GM19043 (cell line): ENCODE data around the gene RYR2.

ENCODE experiments used
- ATAC-seq: cut with Tn5 transposase; IDR thresholded peaks from one replicate; pipeline ENCODE4 v1.9.1; 2021; ENCODE audit warnings: low read depth; ENCODE audit not compliant: unreplicated experiment

Gene RYR2

DNA sequence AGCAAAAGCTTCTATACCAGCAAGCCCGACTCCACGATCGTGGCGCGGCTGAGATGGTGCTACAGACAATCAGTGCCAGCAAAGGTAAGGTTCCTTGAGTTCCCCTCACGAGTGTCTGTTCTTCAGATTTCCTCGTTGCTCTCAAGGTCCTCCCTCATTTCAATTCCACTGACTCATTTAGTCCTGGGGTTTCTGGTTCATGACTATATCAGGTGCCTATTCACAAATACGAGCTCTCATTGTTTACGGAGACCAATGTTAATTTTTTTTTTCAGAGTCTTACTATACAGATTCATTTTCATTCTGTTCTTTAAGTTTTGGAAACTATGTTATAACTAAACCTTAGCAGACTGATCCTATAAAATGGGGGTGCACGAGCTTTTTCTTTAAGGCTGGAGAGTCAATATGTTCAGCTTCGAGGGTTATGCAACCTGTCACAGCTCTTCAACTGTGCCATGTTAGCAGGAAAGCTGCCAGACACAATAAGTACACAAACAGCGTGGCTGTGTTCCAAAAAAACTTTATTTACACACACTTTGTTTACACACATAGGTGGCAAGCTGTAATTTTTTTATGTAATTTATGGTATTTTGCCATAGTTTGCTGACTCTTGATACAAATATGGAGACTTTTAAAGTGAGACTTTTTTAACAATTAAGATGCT lies 714.5 kb downstream of the RYR2 start:
- no peak for ATAC-seq

DNA sequence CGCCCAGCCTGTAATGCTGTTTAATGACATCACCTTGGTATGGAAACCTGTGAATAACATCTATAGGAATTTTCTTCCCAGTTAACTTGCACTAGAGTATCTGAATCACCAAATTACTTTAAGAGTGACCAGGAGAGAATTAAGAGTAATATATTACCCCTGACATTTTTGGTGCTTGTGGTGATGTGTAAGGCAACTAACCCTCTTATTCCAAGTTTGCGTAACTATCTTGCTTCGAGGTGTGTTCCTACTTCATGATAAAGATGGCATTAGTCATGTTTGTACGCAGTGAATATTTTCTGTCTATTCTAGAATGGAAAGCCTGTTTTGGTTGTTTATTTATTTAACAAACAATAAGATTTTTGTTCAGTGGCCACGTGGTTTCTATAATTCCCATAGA lies 717.4 kb downstream of the RYR2 start:
- ATAC-seq = no peak

DNA sequence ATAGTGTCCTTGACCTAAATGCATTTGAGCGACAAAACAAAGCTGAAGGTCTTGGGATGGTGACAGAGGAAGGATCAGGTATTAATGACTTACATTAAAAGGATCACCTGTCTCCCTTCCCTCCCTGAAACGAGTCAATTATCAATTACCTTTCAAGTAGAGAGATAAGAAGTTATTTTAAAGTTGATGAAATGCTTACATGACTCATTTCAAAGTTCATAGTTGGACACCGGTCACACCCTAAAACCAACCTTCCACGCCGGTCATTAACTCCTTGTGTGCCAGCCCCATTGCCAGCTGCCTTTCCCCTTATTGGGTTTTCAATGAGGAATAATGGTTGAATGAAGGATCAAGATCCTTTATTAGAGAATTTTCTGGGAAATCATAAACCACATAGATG lies 719.0 kb downstream of the RYR2 start:
- ATAC-seq = no peak

DNA sequence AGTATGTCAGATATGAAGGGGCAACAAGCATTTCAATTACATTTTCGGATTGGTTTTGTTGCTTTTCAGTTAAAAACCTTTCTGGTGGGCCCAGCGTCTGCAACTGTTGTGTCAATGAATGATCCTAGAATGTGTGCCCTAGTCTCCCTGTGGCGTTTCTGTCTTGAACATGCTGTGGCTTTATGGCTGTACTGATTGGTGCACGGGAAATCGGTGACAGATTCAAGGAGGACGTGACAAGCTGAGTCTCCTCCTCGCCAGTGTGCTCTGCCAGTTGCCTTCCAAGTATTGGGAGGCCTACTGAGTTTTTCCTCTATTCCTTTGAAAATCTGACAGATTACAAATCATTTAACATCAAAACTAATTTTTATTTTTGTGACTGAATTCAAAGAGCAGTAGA lies 721.2 kb downstream of the RYR2 start:
- ATAC-seq = no peak

DNA sequence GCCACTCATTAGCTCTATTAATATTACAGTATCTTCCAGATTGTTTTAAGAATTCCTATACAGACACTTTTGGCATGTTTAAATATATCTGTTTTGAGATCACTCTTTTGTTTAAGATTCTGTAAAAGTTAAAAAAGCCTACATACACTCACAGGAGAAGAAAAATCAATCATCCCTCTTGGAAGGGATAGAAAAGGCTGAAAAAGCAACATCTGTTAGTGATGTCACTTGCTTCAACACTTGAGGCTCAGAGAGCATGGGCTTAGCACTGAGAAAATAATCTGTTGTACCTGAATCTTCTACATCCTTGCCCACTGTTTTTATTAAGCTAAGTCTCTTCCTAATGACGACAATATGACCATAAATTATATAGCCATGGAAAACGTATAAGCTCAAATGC lies 721.8 kb downstream of the RYR2 start:
- ATAC-seq = no peak

DNA sequence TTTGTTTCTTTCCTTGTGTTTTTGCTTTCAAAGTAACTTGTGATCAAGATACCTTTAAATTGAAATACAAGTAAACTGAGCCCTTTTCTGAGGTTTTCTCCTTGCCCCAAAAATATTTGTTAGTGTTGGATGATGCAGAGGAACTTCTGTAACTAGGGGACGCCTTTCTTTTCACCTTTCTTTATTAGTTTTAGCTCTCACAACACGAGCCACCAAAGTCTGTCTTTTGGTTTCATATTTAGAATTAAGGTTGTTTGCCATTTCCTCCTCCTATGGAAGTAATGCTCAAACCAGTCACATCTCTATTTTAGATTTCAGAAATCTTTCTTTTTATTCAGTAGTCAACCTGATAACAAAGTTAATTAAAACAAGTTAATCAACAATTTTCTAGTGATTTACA lies 727.9 kb downstream of the RYR2 start:
- ATAC-seq = no peak

DNA sequence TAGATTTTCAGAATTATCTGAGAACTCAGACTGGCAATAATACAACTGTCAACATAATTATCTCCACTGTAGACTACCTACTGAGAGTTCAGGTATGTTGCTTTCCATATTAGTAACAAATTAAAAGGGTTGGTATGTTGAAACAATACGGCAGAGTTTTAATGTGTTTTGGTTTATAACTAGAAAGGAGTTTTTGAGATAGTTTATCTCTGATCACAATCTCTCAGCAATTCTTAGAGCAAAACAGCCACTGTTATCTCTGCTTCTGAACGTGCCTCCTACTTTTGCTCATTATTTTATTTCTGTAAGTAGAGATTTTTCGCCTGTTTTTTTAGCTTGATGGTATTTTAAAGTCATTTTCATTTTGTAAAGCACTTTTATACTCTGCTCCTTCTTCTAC lies 730.0 kb downstream of the RYR2 start:
- ATAC-seq = no peak

DNA sequence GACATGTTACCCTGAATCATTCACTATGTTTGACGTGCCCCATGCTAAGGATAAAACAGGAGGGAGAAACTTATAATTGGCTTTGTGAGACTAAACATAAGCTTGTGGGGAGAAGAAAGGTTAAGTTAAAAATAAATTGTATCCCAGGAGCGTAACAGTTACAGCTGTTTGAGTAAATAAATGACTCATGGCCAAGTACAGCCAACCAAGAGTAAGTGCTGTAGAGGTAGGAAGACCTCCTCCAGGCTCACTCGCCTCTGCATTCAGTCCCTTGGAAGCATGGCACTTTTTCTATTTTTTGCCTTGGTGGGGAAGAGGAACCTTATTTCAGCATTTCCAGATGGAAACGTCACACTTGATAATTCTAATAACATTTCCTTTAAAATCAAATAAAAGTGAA lies 732.3 kb downstream of the RYR2 start:
- no peak for ATAC-seq

DNA sequence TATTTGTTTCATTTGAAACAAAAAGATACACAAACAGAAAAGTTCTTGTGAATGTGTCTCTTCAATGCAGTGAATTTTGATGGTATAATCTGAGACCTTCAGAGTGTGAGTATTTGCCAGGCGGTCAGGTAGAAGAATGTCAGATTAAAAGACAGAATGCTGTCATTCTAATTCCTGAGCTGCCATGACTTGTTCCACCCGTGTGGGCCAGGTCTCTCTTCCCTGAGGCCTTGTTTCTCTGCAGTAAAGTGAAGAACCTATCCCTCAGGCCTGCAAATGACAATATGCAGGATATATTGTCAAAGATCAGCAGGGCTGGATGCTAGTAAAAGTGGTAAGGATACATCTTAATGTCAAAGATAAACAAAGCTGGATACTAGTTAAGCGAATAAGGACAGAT lies 737.4 kb downstream of the RYR2 start:
- no peak for ATAC-seq

DNA sequence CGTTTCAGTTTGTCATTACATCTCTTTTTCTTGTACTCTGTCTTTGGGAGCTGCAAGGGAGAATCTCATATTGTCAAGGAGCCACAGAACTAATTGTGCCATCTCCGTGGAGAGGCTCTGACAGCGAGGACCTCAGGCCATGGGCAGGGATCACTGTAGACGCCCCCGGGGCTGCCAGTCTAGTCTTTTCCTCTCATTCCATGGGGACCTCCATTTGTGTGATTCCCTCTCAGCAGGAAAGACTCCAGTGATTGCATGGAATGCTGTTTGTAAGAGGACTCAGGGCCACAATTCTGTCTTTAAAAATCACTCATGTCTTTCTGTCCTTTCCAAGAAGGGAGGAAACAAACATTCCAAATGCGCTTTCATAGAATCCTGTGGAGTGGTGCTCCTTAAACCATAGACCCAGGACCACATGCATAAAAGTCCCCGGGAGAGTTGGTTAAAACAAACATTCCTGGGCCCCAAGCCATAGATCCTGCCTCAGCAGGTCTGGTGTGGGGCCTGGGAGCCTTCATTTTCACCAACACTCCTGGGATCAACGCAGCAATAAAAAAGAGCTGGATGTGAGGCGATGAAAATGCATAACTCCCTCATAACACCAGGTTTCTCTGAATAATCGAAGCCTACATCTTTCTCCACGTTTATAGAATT lies 744.2 kb downstream of the RYR2 start:
- no peak for ATAC-seq

DNA sequence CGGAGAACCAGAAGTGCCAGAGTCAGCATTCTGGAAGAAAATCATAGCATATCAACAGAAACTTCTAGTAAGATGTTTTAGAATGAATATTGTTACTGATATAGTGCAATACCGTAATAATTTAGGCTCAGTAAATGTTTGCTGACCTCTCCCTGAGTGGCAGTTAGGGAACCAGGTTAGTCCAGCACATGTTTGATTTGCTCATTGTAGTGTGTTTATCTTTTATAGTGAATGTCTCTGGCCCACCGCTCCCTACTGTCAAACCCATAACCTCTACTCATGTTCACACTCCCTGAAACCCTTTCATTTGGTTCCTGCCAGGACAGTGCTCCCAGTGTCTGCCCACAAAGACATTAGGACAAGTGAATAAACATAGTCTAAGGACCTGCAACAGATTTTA lies 746.1 kb downstream of the RYR2 start:
- ATAC-seq = no peak

DNA sequence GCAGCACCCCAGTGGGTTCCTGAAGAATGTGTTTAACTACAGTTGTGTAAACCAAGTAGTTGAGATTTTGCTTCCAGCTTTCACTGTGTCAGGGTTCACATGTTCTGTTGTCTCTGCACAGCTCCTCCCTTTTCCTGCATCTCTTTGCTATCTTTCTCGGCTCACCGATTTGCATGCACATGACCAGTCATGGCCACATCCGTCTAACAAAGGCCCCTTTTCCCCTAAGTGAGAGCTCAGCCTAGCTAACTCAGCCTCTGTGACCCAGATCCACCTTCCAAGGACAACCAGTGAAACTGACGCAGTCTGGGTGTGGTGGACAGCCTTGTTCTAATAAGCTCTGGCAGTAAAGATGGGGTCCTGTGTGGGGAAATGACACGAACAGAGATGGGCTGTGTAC lies 747.6 kb downstream of the RYR2 start:
- ATAC-seq = no peak

DNA sequence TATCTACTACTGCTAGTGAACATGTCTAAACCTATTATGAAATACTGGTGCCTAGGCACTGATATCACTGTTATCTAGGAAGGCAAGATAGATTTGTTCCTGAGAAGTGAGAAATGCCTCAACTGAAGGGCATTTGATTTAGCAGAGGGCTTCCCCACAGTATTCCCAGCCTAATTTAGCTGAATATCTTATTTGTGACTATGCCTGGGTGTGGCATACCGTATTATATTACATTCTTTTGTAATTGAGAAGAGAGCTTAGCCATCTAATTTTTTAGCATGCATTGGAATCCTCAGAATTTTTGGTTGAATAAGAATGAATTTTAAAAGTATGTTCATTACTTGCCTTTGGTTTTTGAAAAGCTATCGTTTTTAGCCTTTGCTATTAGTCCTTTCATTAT lies 749.6 kb downstream of the RYR2 start:
- ATAC-seq = no peak

DNA sequence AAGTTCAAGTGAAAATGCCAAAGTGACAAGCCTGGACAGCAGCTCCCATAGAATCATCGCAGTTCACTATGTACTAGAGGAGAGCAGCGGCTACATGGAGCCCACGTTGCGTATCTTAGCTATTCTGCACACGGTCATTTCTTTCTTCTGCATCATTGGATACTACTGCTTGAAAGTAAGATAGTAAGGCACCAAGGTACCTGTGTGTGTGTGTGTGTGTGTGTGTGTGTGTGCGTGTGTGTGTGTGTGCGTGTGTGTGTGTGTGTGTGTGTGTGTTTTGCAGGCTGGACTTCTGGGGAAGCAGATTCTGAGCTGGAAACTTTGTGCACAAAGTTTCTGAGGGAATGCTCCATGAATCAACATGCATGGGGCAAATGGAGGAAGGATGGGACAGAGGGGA lies 750.2 kb downstream of the RYR2 start:
- no peak for ATAC-seq

DNA sequence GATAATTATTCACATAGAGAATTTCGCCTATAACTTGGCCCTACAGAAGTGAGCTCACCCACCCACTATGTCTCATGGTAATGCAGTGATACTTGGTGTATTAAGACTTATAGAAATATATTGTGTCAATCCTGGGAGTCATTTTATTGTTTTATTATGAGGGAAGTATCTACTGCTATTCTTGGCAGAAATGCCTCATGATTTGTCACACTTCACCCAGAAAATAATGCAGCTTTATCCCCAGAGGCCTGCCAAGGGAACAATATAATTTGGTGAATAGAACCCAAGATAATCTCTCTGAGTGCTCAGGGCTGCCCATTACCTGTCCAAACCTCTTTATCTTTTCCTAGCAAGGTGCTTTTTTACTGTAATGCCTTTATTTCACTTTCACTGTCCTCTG lies 750.7 kb downstream of the RYR2 start:
- ATAC-seq = no peak

DNA sequence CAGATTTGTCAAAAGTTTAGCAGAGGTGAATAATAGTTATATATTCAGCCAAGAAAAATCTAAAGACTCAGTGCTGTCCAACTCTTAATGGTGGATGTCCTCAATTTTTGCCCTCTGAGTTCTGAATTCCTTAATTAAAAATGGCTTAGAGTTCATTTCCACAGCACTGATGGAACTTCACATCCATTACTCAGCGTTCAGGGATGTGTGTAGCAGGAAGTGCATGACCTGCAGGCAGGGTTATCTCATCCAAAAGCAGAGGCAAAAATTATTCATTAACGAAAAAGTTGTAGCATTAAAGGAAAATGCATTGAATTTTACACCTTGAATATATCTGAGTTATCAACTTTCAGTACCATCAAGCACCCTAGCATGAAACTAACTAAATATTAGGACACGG lies 752.1 kb downstream of the RYR2 start:
- ATAC-seq = no peak

DNA sequence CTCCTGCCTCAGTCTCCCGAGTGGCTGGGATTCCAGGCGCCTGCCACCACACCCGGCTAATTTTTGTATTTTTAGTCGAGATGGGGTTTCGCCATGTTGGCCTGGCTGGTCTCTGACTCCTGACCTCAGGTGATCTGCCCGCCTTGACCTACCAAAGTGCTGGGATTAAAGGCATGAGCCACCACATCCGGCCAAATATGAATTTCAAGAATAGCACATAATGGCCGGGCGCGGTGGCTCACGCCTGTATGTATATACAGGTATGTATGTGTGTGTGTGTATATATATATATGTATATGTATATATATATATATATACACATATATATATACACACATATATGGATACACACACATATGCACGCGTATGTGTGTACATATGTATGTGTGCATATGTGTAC lies 753.6 kb downstream of the RYR2 start:
- no peak for ATAC-seq

DNA sequence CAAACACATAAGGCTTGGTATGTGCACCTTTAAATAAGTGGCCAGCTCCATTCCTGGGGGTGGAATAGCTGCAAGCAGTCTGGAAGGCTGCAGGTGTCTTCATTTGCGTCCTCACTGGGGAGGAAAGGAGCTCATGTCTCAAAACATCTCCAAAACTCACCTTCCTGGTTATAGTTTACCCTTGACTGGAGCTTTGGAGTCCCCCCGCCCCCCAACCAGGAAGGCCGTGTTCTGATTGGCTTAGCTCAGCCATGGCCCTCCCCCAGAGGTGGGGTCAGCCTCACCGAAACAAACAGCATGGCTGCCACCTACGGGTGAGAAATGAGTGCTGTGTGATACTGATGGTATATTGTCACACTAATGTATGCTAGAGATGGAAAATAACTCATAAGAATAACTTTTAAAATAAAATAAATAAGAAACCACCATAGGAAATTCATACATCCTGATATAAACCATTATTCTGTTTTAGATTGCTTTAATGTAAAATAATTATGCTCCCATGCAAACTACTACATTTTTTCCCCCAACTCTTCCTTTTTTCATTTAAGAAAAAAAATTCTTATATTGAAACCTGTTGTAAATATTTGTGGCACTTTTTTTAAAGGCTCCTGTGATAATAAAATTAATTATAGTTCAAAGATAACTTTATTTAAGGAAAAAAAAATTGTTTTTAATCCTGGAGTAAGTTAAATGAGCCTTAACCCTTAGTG lies 757.9 kb downstream of the RYR2 start:
- ATAC-seq = peak; percentile 96

DNA sequence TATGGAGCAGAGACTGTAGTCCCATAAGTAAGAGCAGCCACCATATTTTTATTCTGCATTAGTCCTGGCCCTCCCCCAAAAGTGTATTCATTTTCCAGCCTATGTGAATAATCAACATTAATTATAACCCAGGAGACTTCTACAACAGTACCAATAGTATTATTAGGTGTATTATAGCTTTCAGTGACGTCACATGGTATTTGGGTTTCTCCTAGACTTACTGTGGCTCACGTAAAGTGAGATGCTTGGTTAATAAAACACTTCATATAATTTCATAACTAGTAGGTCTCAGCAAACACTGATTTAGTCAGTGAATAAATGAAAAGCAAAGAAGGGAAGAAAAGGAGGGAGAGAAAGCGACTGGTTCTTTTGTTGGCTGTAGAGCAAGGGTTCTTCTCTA lies 762.5 kb downstream of the RYR2 start:
- ATAC-seq = no peak

DNA sequence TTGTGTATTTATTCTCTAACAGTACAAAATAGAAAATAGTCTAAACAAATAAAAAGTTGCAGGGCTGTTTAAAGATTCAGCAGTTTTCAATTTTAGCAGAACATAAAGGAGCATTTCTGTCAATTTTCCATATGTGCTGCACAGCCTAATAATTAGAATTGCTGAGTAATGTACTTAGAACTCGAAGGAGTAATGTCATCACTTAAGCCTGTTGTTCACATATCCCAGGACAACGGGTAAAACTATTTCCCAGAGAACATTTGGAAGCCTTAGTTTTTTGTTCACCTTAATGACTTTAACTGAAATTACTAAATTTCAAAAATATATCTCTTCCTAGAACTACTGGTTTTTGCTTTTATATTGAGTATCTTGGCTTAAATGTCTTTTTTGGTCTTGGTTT lies 767.1 kb downstream of the RYR2 start:
- ATAC-seq = no peak

DNA sequence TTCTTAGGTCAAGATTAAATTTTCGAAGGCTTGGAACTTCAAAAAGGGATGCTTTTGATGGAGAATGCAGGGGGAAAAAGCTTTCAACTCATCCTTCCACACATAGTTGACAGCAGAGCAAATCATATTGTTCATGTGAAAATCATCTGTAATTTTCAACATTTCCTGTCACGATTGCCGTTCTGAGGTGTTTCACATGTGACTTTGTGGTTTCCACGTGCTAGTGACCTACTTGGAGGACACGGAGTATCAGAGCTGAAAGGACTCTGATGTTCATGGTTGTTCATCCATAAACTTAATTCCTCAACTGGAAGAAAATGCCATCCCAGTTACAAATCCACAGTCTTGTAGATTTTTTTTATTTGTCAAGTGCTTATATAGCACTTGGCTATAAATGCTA lies 769.6 kb downstream of the RYR2 start:
- ATAC-seq = no peak

DNA sequence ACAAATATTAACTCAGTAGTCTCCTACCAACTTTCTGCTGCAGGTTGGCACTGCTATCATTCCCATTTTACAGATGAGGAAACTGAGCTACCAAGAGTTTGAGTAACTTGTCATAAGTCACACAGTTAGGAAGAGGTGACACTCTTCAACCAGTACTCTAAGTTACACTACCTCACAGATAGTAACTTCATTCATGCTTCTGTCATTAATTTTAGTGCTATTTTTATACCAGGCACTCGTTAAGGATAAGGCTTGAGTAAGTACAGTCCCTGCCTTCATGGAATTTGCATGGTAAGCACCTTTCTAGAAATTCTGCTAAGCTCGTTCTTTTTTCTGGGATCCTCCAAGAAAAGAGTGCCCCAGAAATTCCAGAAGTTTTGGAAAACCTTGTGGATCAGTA lies 770.1 kb downstream of the RYR2 start:
- no peak for ATAC-seq
